SK-N-DZ (cell line): ENCODE results near the gene PSME4.
"Not testable (repeated sequence)": the region's sequence is repeated elsewhere in the genome, so short reads cannot be mapped to it uniquely, and the experiment has no call there.

Source experiments
- DNase-seq: peaks from one replicate; pipeline ENCODE4 v3.0.0-alpha.2; 2015; ENCODE audit warnings: low spot score

Gene PSME4

DNA sequence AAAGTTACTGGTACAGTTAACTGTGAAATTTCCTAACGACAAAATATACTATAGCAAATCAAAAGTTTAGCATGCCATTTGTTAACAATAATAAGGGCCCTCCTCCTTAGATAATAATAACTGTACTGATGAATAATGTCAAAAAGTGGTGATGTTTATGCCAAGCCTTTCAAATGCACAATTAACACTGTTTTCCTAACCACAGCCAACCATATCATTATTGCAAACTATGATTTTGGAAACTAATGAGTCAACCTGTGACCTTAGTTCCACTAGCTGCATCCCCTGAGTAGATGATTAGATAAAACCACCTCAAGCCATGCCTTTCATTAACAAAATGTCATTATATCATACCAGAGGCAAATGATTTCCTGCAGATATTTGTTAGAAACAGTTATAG is 85.9 kb downstream of the PSME4 start:
- no peak for DNase-seq

DNA sequence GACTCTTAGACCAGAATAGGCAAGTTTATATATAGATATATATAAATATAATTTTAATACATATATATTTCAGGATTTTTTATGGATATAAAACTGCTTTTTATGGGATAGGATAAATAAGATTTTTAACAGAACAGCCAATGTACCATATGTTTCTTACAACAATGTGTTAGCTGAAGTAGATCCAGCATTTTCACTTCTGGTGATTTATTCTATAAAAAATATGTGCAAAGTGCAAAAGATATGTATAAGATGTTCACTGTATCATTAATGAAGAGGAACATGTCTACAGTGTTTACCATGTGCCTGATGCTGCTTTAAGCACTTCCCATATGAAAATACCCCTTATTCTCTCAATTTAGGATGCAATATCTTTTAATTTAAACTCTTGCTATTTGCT is 88.8 kb downstream of the PSME4 start:
- no peak for DNase-seq

DNA sequence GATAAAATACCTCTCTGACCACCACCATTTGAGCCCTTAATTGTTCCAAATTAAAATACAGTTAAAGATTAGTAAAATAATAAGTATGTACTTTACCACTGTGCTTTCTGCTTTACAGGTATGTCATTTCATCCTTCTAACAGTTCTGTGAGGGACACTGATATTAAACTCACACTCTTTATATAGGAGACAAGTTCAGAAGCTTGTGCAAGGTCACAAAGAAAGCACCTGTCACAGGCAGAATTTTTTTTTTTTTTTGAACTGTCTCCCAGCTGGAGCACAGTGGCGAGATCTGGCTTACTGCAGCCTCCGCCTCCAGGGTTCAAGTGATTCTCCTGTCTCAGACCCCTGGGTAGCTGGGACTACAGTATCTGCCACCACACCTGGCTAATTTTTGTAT is 89.4 kb downstream of the PSME4 start:
- DNase-seq: no peak

DNA sequence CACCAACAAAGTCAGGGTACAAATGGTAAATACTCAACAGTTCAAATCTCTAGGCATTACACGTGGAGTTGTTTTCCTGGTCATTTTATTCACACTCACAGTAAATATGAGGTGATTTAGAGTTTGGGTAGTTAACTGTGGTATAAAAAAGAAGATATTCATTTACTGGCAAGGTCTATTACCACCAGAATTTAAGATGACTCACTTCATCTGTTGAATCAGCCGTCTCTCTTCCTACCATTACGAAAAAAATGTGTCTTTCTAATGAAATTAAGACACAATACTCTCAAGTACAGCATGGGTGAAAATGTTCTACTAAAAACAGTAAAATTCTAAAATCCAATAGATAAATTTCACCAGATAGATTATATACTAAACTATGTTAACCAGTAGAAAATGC is 90.0 kb downstream of the PSME4 start:
- DNase-seq: no peak

DNA sequence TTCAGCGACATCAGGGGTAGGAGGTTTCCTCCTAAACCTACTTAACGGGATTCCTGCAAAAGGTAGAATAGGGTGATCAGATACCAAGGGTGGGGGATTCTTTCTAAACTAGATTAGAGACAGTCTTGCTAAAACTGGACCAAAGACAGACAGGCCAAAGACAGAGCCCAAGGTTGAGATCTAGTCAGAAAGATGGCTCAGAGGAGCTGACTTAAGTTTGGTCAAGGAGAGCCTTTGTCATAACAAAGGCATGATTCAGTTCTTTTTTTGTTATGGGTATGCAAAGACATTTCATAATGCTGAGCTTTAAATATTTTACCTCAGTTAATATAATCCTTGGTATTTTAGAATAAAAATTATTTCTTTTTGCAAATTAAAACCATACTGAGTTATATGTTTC is 93.2 kb downstream of the PSME4 start:
- DNase-seq: no peak

DNA sequence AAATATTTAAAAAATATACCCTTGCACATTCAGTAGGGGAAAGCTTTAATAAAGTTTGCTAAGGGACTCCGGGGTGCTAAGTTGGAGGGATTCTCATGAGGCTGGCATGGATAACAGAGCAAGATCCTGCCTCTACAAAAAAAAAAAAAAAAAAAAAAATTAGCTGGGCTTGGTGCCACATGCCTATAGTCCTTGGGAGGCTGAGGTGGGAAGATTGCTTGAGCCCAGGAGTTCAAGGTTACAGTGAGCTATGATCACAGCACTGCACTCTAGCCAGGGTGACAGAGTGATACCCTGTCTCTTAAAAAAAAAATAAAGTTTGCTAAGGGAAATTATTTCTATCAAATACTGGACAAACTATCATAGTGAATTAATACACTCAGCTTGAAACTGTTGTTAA is 93.7 kb downstream of the PSME4 start:
- no peak for DNase-seq

DNA sequence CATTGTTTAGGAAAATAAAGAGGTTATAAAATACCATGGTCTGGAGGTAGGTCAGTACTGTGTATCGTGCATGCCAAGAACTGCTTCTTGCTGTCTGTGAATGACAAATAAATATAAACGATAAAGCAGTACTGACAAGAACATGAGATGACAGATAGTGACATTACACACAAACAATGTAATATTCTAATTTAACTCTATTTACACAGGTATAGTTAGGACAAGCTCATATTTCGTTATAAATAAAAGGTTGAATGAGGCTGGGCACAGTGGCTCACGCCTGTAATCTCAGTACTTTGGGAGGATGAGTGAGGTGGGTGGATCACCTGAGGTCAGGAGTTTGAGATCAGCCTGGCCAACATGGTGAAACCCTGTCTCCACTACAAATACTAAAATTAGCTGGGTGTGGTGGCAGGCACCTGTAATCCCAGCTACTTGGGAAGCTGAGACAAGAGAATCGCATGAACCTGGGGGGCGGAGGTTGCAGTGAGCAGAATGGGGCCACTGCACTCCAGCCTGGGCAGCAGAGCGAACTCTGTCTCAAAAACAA is 96.3 kb downstream of the PSME4 start:
- DNase-seq: no peak

DNA sequence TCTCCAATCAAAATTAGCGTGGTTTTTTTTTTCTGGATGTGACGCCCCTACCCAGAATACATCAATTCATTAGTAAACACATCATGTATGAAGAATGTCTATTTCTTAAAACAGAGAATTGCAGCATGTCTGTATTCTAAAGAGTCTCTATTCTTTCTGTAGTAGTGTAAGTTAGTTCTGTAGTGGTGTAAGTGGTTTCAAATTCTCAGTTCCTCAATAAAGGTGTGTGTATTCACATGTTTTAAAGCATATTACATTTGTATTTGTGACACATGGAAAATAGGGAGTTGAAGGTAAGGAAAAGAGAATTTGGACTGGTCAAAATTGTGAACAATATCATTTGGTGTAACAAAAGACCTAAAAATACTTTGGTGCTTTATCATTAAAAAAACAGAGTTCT is 103.0 kb downstream of the PSME4 start:
- DNase-seq: no peak

DNA sequence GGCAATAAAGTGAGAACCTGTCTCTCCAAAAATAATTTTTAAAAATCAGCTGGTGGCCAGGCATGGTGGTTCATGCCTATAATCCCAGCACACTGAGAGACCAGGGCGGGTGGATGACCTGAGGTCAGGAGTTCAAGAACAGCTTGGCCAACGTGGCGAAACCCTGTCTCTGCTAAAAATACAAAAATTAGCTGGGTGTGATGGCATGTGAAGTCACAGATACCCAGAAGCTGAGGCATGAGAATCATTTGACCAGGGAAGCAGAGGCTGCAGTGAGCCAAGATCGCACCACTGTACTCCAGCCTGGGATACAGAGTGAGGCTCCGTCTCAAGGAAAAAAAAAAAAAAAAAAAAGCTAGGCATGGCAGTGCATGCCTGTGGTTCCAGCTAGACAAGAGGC is 103.6 kb downstream of the PSME4 start:
- DNase-seq: no peak

DNA sequence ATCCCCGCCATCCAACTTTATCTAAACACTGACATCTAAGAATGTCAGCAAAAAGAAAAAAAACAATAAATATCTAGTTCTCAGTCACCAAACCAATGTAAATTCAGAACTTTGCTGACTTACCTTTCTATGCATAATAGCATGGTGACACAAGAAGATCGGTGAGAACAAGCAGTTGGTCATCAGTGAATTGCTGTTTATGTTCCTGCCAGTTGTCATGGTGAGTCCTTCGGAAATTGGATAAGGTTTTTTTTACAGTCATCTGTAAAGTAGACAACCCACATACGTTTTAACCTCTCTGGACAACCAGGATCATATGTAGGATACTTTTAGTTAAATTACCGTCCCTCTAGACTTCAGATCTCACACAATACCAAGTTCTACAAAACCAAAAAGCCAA is 104.8 kb downstream of the PSME4 start:
- no peak for DNase-seq

DNA sequence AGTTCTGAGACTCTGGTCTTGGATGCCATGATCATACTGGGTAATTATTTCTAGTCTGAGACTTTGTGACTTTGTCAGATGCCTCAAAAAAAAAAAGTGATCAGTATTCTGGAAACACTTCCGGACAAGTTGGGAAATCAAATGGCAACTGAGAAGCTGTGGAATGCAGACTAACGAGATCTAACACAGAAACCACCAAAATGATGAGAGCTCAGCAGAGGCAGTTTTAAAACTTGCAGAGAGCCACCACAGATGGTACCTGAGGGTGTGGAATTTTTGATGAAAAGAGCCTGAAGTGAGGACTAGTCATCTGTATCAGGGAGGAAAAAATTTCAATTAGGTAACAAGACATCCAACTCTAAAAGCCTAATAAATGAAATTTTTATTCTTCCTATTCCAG is 105.5 kb downstream of the PSME4 start:
- DNase-seq: no peak

DNA sequence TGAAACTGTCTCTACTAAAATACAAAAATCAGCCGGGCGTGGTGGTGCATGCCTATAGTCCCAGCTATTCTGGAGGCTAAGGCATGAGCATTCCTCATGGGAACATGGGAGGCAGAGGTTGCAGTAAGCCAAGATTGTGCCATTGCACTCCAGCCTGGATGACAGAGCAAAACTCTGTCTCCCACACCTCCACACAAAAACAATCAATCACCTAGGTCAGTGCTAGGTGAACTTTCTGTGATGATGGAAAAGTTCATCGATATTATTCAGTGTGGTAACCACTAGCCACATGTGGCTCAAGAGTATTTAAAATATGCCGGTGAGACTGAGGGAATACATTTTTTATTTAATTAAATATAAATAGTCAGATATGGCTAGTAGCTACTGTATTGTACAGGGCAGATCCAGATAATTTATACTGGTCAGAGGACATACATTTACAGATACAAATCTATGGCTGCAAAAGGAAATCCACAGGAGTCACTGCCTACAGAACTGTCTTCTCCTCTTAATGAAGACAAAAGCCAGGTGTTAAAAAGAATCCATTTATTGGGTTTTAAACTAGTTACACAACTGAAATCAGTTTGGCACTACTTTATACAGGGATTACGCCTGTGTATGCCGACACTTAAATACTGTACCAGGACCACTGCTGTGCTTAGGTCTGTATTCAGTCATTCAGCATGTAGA is 107.1 kb downstream of the PSME4 start:
- peak; percentile 89 for DNase-seq

DNA sequence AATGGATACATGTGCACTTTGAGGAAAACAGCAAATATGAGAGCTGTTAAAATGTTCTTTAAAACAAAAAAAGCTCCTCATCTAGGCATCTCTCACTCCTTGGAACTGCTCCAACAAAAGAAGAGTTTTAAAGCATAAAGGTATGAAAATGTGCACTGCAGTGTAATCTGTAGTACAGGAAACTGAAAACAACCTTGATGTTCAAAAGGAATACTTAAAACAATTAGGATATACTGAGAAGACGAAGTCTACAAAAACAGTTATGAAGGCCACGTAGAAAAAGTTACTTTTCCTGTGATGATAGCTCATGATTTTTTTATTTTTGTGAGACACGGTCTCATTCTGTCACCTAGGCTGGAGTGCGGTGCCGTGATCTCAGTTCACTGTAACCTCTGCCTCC is 109.0 kb downstream of the PSME4 start:
- no peak for DNase-seq

DNA sequence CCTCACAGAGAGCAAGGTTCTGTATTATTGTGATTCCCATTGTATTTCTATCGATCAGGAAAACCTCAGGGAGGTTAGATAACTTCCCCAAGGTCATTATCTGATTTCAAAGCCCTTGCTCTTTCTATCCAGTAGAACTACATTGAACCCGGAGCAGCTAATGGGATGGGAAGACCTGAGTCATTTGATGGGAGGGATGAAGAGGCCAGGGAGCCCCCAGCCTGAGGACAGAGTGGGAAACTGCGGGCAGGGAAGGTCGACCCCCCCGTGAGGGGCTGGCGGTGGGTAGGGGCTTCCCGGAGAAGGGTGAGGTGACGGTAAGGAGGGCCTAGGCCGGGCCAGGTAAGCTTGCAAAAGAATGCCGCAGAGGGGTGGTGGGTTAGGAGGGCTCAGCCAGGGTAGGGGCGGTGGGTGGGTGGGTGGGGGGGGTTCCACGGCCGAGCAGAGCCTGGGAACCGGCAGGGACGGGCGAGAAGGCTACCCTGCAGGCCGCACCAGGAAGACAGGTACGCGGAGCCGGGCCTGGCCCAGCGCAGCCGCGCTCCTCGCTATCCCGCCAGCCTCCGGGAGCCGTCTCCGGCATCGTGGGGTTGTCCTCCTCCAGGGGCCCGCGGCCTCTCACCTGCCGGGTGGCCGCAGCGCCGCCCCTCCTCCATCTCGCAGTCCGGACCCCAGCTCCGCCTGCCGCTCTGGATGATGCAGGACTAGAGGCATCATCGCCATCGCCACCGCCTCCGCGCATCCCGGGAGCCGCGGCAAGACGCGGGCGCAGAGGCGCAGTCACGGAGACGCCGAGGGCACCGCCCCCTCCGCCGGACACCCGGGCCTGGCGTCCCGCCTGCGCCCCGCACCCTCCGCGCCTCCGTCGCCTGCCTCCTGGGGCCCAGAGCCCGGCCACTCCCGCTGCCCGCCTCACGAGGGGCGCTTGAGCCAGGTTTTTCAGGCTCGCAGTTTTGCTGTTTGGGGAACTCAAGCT is 111.3 kb downstream of the PSME4 start, which contains the start of gene GPR75:
GPR75 (minus strand) TSS at position 762 of the 976 bp plus-strand sequence. CDS start 5,211 bp downstream, outside the sequence.
- DNase-seq: no peak

DNA sequence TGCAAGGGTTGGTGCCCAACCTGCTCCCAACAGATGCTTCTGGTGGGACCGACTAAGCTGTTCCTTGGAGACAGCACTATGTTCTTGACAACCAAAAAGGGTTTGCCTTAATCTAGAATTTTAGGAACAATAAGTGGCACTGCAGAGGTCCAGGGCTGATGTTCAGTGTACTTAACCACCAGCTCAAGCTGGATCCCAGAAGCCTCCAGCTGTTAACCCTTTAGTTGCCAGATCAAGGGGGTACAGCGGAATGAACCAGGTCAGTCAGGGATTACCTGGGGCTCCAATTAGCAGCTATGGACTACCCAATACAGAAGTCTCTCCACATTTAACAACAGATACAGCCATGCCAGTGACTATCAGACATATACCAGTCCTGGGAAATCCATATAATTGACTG is 114.5 kb downstream of the PSME4 start:
- DNase-seq: no peak

DNA sequence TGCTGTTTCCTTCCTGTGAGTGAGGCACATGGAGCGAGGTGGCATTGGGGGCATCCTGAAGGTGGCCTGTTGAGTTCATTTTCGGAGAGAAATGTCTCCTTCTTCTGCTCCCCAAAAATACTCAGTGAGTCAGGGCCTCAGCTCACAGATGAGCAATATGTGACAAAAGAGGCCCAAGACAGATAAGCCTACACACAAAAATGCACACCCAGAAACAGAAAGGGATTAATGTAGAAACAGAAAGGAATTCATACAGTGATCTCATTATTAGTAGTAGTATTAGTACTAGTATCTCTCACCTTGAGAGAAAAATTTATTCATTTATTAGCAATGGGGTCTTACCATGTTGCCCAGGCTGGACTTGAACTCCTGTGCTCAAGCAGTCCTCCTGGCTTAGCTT is 116.1 kb downstream of the PSME4 start:
- DNase-seq: no peak

DNA sequence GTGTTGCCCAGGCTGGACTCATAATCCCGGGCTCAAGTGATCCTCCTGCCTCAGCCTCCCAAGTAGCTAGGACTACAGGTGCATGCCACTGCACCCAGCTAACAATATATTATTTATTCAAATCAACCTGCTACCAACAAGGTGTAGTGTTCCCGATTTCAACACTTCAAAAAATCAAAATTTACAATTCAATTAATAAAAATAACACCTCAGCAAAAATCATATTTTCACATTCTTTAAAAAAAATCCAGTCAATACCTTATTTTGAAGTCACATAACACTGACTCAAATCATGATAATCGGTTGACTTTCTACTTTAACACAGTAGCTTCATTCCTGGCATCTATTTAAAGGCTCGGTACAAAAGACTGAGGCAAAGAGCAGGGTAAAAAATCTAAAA is 118.3 kb downstream of the PSME4 start:
- no peak for DNase-seq

DNA sequence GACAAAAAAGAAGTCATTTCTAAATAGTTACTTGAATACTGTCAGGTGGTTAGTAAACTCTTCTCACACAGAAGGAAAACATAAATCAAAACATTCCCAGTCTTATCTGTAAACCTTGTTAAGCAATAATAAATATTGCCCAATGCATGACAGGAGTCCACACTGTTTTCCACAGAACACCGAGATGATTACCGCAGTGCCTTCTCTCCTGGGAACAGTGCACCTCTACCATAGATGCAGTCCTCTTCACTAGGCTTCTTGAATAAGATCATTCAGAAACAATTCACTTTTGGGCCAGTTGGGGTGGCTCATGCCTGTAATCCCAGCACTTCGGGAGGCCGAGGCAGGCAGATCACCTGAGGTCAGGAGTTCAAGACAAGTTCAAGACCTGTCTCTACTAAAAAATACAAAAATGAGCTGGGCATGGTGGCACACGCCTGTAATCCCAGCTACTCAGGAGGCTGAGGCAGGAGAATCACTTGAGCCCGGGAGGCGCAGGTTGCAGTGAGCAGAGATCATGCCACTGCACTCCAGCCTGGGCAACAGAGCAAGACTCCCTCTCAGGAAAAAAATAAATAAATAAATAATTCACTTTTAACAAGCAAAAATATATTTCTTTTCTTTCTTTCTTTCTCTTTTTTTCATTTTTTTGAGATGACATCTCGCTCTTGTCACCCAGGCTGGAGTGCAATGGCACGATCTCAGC is 119.6 kb downstream of the PSME4 start:
- DNase-seq: not testable (repeated sequence)

DNA sequence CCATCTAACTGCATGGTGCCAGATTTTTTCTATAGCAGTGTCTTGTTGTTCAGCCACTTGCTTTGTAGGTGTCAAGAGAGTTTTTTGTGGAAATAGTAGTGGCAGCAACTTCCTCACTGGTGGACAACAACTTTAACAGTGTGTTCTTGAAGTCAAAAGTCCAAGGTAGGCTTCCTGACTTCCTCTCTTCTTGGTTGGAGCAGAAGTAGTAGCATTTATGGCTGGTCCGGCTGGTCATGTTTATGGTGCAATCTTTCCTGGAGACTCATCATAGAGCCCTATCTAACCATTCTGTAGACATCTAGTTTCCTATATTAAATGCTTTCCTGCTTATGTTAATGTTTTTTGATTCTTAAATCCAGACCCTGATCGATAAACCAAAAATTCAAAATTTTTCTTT is 122.7 kb downstream of the PSME4 start:
- DNase-seq: no peak

DNA sequence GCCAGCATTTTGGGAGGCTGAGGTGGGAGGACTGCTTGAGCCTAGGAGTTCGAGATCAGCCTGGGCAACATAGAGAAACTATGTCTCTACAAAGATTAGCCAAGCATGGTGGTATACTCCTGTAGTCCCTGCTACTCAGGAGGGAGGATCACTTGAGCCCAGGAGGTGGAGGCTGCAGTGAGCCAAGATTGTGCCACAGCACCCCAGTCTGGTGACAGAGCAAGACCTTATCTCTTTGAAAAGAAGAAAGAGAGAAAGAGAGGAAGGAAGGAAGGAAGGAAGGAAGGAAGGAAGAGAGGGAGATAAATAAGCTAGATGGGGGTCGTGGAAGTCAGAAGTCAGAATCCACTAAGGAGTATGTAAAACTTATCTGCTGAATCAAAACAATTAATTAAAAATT is 127.2 kb downstream of the PSME4 start:
- DNase-seq: no peak

DNA sequence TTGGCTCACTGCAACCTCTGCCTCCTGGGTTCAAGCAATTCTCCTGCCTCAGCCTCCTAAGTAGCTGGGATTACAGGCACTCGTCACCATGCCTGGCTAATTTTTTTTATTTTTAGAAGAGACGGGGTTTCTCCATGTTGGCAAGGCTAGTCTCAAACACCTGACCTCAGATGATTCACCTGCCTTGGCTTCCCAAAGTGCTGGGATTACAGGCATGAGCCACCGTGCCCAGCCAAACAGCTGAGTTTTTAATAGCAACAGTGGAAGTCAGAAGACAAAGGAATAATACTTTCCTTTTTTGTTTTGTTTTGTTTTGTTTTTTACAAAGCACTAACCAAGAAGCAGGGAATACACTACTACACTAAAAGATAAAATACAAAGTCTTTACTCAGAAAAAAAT is 127.9 kb downstream of the PSME4 start:
- DNase-seq: no peak

DNA sequence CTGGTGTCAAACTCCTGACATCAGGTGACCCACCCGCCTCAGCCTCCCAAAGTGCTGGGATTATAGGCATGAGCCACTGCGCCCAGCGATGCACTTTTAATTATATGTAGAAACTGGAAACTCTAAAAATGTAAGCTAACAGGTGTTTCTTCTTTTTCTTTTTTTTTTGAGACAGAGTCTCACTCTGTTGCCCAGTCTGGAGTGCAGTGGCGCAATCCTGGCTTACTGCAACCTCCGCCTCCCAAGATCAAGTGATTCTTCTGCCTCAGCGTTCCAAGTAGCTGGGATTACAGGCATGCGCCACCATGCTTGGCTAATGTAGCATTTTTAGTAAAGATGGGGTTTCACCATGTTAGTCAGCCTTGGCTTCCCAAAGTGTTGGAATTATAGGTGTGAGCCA is 129.1 kb downstream of the PSME4 start:
- not testable (repeated sequence) for DNase-seq
